HUES6 (cell line): ENCODE results near the gene TMEM86A.
"Not testable (repeated sequence)": the region's sequence is repeated elsewhere in the genome, so short reads cannot be mapped to it uniquely, and the experiment has no call there.

Source experiments
- H3K27ac ChIP-seq: 2 replicates; pipeline ENCODE4 v1.7.0; 2013; ENCODE audit warnings: low read depth, mild to moderate bottlenecking, low read length, inconsistent platforms
- H3K27me3 ChIP-seq: 2 replicates; pipeline ENCODE4 v1.6.1; 2013; ENCODE audit warnings: low read length; ENCODE audit not compliant: control insufficient read depth, insufficient read depth
- H3K36me3 ChIP-seq: 2 replicates; pipeline ENCODE4 v1.6.1; 2013; ENCODE audit warnings: low read length; ENCODE audit not compliant: control insufficient read depth, insufficient read depth
- H3K4me1 ChIP-seq: 2 replicates; pipeline ENCODE4 v1.6.1; 2013; ENCODE audit warnings: low read length; ENCODE audit not compliant: control insufficient read depth, insufficient read depth
- H3K4me3 ChIP-seq: 2 replicates; pipeline ENCODE4 v1.5.1; 2013; ENCODE audit warnings: low read depth, low read length
- H3K9ac ChIP-seq: one replicate; pipeline ENCODE4 v1.6.1; 2013; ENCODE audit warnings: mild to moderate bottlenecking, low read length
- H3K9me3 ChIP-seq: 2 replicates; pipeline ENCODE4 v1.6.1; 2013; ENCODE audit warnings: low read depth, low read length; ENCODE audit not compliant: control insufficient read depth, insufficient read depth

The TMEM86A gene

DNA sequence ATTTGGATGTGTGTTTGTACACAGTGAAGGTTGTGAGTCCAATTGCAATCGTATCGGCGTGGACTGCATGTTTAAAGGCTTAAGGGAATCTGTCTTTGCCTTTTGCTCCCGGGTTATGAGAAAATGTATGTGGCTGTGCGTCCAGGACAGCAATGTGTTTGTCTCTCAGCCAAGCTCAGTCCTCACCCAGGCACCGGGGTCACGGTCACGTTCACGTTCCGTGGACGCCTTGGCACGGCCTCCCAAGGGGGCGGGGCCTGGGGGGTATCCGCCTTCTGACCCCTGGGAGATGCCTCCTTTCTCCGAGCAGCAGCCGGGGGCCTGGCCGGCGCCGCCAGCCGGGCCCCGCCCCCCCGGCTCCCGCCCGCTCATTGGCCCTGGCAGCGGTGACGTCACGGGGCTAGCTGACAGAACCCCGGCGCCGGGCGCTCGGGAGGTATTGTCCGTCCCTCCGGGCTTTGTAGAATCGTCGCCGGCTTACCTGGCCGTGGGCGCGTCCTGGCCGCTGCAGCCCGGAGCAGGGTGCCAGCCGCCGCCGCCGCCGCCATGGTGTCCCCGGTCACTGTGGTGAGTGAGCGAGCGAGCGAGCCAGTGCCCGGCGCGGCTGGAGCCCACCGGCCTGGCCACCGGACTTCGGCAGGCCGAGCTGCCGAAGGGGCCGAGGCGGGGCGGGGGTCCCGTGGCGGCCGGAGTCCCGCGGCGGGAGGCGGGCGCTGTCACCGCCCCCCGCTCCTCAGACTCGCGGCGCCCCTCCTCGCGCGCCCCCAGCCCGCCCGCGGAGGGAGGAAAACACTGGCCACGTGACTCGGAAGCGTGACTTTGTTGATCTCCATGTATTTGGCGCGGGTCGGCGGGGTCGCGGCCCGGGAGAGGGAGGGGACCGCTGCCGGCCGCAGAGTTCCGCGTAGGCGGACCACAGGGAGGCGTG, at the start of gene TMEM86A:
TMEM86A (plus strand) TSS at position 439 of the 928 bp plus-strand sequence; CDS start at position 547, 108 bp downstream.
- Histone ChIP-seq H3K4me1 (peaks cover 9% of the 10 kb centered on the region; the same call in 1 of the 2 replicates), H3K4me3 (peak within 1 kb of the TSS; percentile 81), H3K36me3 (no peaks in the 10 kb centered on the region), H3K9ac (peak within 1 kb of the TSS; percentile 27), H3K9me3 (no peaks in the 10 kb centered on the region), H3K27me3 (peaks cover 37% of the 10 kb centered on the region), H3K27ac (no peak within 1 kb of the TSS)

- no peaks in the 10 kb centered on the region for H3K9me3 ChIP-seq
- no peak overlapping the region for H3K4me3 ChIP-seq
- no peak overlapping the region for H3K9ac ChIP-seq
- no peaks in the 10 kb centered on the region for H3K4me1 ChIP-seq
- H3K27ac ChIP-seq, result no peak overlapping the region
- H3K27me3 ChIP-seq, result no peaks in the 10 kb centered on the region; the same call in 1 of the 2 replicates
- H3K36me3 ChIP-seq, result no peaks in the 10 kb centered on the region
Measured at GRCh38 chr11:18650353-18650752, 48.2 kb upstream of the TMEM86A start.

- no peaks in the 10 kb centered on the region for H3K9me3 ChIP-seq
- H3K27me3 ChIP-seq, result no peaks in the 10 kb centered on the region; the same call in 1 of the 2 replicates
- H3K9ac ChIP-seq, result no peak overlapping the region
- H3K36me3 ChIP-seq, result no peaks in the 10 kb centered on the region
- no peaks in the 10 kb centered on the region for H3K4me1 ChIP-seq
- H3K4me3 ChIP-seq, result no peak overlapping the region
- H3K27ac ChIP-seq, result no peak overlapping the region
Measured at GRCh38 chr11:18650859-18651557, 47.6 kb upstream of the TMEM86A start.

DNA sequence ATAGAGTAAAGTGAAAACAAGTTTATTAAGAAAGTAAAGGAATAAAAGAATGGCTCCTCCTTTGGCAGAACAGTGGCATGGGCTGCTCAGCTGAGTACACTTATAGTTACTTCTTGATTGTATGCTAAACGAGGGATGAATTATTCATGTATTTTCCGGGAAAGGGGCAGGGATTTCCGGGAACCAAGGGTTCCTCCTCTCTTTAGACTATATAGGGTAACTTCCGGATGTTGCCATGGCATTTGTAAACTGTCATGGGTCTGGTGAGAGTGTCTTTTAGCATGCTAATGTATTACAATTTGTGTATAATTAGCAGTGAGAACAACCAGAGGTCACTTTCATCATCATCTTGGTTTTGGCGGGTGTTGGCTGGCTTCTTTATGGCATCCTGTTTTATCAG, 40.9 kb upstream of the TMEM86A start:
- Histone ChIP-seq H3K36me3 (no peaks in the 10 kb centered on the region), H3K4me1 (no peaks in the 10 kb centered on the region), H3K27me3 (no peaks in the 10 kb centered on the region), H3K27ac (no peak overlapping the region), H3K4me3 (no peak overlapping the region), H3K9me3 (peaks cover 16% of the 10 kb centered on the region), H3K9ac (no peak overlapping the region)

- not testable (repeated sequence) for H3K9me3 ChIP-seq, H3K4me1 ChIP-seq, H3K27me3 ChIP-seq, H3K9ac ChIP-seq, H3K27ac ChIP-seq, H3K4me3 ChIP-seq, H3K36me3 ChIP-seq
Measured at GRCh38 chr11:18665353-18665872, 33.2 kb upstream of the TMEM86A start.

DNA sequence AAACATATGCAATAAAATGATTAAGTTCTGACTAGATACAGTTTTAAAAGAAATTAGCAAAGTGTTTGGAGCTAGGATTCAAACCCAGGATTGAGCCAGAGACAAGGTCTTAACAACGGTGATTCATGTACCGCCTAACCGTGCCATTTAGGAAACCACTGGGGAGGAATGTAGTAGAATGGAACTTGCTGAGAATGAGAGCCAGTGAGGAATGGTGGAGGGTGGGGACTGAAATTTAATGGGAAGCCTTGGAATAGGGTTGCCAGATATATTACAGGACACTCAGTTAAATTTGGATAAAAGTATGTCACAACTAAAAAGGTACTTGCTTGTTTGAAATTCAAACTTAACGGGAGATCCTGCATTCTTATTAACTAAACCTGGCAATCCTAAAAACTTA, 30.4 kb upstream of the TMEM86A start:
- Histone ChIP-seq H3K27me3 (no peaks in the 10 kb centered on the region; the same call in 1 of the 2 replicates), H3K27ac (no peak overlapping the region), H3K9me3 (no peaks in the 10 kb centered on the region), H3K4me1 (peaks cover 10% of the 10 kb centered on the region; the same call in 1 of the 2 replicates), H3K4me3 (no peak overlapping the region), H3K36me3 (no peaks in the 10 kb centered on the region), H3K9ac (no peak overlapping the region)

GRCh38 chr11:18669219-18669596, 29.4 kb upstream of the TMEM86A start:
- no peak overlapping the region for H3K4me3 ChIP-seq
- H3K9me3 ChIP-seq, result no peaks in the 10 kb centered on the region
- peaks cover 10% of the 10 kb centered on the region; the same call in 1 of the 2 replicates for H3K4me1 ChIP-seq
- H3K27me3 ChIP-seq, result no peaks in the 10 kb centered on the region; the same call in 1 of the 2 replicates
- H3K27ac ChIP-seq, result no peak overlapping the region
- H3K9ac ChIP-seq, result no peak overlapping the region
- H3K36me3 ChIP-seq, result no peaks in the 10 kb centered on the region

DNA sequence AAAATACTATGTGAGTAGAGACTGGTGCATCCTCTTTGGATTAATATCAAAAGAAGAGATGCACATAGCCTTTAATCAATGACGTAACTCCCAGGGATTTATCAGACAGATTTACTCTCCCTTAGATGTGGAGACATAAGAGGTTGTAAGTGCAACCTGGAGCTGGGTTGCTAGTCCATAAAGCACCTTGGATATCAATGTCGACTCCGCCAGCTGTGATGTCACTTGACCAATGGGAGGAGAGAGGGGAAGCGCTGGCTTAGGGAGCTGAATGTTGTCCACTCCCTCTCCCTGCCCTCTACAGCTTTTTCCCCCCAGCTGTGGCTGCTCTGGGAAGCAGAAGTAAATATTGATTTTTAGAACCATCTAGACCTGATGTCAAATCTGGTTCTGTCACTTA, 28.9 kb upstream of the TMEM86A start:
- Histone ChIP-seq H3K27ac (no peak overlapping the region), H3K36me3 (no peaks in the 10 kb centered on the region), H3K4me3 (no peak overlapping the region), H3K9ac (no peak overlapping the region), H3K27me3 (no peaks in the 10 kb centered on the region; the same call in 1 of the 2 replicates), H3K4me1 (peaks cover 10% of the 10 kb centered on the region; the same call in 1 of the 2 replicates), H3K9me3 (no peaks in the 10 kb centered on the region)

DNA sequence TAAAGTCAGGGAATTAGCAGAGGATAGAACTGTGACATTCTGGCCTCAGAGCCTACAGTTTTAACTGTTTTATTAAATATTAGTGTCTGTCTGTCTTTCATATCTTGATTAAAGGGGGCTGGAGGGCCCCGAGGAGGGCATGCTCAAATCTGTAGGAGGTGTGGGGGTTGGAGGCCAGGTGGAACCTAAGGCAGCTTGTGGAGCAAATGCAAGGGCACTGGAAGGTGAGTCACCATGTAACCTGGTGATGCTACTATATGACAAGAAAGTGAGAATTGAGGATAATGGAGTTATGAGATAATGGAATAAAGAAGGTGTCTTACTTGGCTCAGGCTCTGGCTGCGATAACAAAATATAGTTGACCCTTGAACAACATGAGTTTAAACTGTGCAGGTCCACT, 27.3 kb upstream of the TMEM86A start:
- peaks cover 10% of the 10 kb centered on the region; the same call in 1 of the 2 replicates for H3K4me1 ChIP-seq
- no peak overlapping the region for H3K27ac ChIP-seq

DNA sequence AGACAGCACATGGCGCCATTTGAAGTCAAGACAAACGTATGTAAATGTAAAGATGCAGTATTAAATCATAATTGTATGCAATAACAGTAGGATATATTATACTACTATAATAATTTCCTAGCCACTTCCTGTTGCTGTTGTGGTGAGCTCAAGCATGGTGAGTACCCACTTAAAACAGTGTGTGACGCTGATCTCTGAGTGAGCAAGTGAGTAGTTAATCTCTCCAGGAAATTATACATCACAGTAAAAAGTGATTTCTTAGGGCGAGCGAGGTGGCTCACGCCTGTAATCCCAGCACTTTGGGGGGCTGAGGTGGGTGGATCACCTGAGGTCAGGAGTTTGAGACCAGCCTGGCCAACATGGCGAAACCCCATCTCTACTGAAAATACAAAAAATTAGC, 26.4 kb upstream of the TMEM86A start:
- not testable (repeated sequence) for H3K4me1 ChIP-seq, H3K4me3 ChIP-seq, H3K36me3 ChIP-seq, H3K27me3 ChIP-seq, H3K9me3 ChIP-seq, H3K9ac ChIP-seq, H3K27ac ChIP-seq

More for the DNA sequence above, 27.3 kb upstream of the TMEM86A start:
- H3K27me3 ChIP-seq, result no peaks in the 10 kb centered on the region
- H3K9me3 ChIP-seq, result no peaks in the 10 kb centered on the region
- H3K36me3 ChIP-seq, result no peaks in the 10 kb centered on the region
- no peak overlapping the region for H3K4me3 ChIP-seq
- no peak overlapping the region for H3K9ac ChIP-seq

GRCh38 chr11:18676803-18677202, 21.8 kb upstream of the TMEM86A start:
- H3K27ac ChIP-seq, result no peak overlapping the region
- H3K36me3 ChIP-seq, result no peaks in the 10 kb centered on the region
- no peaks in the 10 kb centered on the region for H3K27me3 ChIP-seq
- H3K9ac ChIP-seq, result no peak overlapping the region
- no peaks in the 10 kb centered on the region for H3K9me3 ChIP-seq
- H3K4me1 ChIP-seq, result no peaks in the 10 kb centered on the region
- H3K4me3 ChIP-seq, result no peak overlapping the region
